ENCODE data around the gene SMYD3. TPM values are rescaled to one million over a fixed set of nuclear protein-coding genes. Genes with fewer than 3 reads are reported as not detected.

The SMYD3 gene
- total RNA-seq, 1 experiment from 2014 or later = 29.6 TPM

DNA sequence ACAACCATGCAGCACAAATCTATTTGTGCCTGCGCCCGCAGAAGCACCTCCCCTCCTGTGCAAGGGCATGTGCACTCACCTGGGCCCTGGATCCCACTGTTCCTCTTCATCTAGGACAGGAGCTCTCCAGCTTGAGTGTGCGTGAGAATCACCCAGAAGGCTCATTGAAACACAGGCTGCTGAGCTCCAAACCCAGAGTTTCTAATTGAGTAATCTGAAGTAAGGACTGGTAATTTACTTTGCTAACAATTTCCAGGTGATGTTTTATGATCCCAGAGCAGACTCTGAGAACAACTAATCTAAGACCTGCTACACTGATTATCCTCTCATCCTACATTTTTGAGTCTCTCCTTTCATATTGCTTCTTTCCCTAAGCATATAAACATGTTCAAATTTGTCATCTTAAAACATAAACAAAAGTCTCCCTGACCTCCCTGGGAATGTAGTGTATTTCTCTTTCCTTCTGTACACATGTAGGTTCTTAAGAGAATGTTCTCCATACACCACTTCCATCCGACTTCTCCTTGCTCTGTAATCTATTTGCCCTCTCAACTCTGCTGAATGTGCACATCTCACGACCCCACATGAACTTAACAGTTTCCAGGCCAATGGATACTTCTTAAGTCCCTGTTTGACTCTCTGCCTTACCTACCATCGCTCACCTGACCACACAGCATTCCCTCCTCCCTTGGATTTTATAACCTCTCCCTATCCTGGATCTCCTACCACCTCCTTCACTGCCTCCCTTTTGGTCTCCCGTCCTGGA, 522.5 kb downstream of the SMYD3 start:
- Histone ChIP-seq H3K4me2 (no peak overlapping the region), H3F3A (ENCODE audit: insufficient read depth, low read depth) (no peaks in the 10 kb centered on the region), H3K9me3 (ENCODE audit: insufficient read depth, low read depth) (no peaks in the 10 kb centered on the region), H3K27ac (no peak overlapping the region), H3K4me1 (replicated peaks; ENCODE audit: insufficient read depth) (peaks cover 13% of the 10 kb centered on the region), H3K4me3 (no peak overlapping the region), H3K79me2 (ENCODE audit: low read depth) (no peaks in the 10 kb centered on the region), H2AFZ (no peak overlapping the region), H3K9me2 (ENCODE audit: insufficient read depth) (no peaks in the 10 kb centered on the region), H3K27me3 (ENCODE audit: insufficient read depth, low read depth) (no peaks in the 10 kb centered on the region), H4K20me1 (ENCODE audit: insufficient read depth) (no peaks in the 10 kb centered on the region), H3K36me3 (ENCODE audit: low read depth) (no peaks in the 10 kb centered on the region)
- CTCF ChIA-PET = no interaction called here
- POLR2A ChIA-PET (ENCODE audit: unreplicated experiment) = no interaction called here
- intact Hi-C loops (cut with micrococcal nuclease; ENCODE audit: unreplicated experiment) = no loop called here
- TF ChIP-seq CTCF (conservative IDR thresholded peaks at IDR 0.05) (no peak), EZH2 (IDR thresholded peaks at IDR 0.05; ENCODE audit: low read depth) (no peak)
- DNase-seq = no peak
- BruUV-seq (replicated peaks) = no TSS peak

- intact Hi-C loops (cut with micrococcal nuclease; ENCODE audit: unreplicated experiment) = no loop called here
- H3K4me3 ChIP-seq = no peak overlapping the region
- no peak for DNase-seq
- TF ChIP-seq EZH2 (IDR thresholded peaks at IDR 0.05; ENCODE audit: low read depth) (no peak), CTCF (conservative IDR thresholded peaks at IDR 0.05) (no peak)
- no TSS peak for BruUV-seq (replicated peaks)
- H3F3A ChIP-seq (ENCODE audit: insufficient read depth, low read depth) = no peaks in the 10 kb centered on the region
- H3K9me3 ChIP-seq (ENCODE audit: insufficient read depth, low read depth) = no peaks in the 10 kb centered on the region
- H2AFZ ChIP-seq = no peak overlapping the region
- H3K4me1 ChIP-seq (replicated peaks; ENCODE audit: insufficient read depth) = peaks cover 13% of the 10 kb centered on the region
- no peaks in the 10 kb centered on the region for H3K36me3 ChIP-seq (ENCODE audit: low read depth)
- H3K27me3 ChIP-seq (ENCODE audit: insufficient read depth, low read depth) = no peaks in the 10 kb centered on the region
- no peak overlapping the region for H3K27ac ChIP-seq
- CTCF ChIA-PET = no interaction called here
- no peak overlapping the region for H3K4me2 ChIP-seq
- H3K9me2 ChIP-seq (ENCODE audit: insufficient read depth) = no peaks in the 10 kb centered on the region
- POLR2A ChIA-PET (ENCODE audit: unreplicated experiment) = no interaction called here
- no peaks in the 10 kb centered on the region for H3K79me2 ChIP-seq (ENCODE audit: low read depth)
- H4K20me1 ChIP-seq (ENCODE audit: insufficient read depth) = no peaks in the 10 kb centered on the region
These were observed 523.6 kb downstream of the SMYD3 start for GRCh38 chr1:245983294-245983967.

DNA sequence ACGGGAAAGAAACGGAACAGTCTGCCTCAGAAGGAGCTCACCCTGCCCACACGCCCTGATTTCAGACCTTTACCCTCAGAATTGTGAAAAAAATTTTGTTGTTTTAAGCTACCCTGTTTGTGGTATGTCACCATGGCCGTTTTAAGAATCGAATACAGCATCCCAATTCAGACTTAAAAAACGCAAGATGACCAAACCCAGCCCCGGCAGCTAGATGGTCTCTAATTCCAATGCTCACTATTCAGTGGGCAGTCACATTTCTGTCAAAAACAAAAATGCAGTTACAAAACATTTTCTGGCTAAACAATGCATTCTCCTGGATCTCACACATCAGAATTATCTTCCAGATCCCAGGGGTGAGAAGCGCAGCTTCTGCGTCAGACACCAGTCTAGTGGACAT, 527.5 kb downstream of the SMYD3 start:
- Histone ChIP-seq H3K36me3 (ENCODE audit: low read depth) (no peaks in the 10 kb centered on the region), H3F3A (ENCODE audit: insufficient read depth, low read depth) (no peaks in the 10 kb centered on the region), H2AFZ (no peak overlapping the region), H3K9me3 (ENCODE audit: insufficient read depth, low read depth) (no peaks in the 10 kb centered on the region), H3K9me2 (ENCODE audit: insufficient read depth) (no peaks in the 10 kb centered on the region), H3K27me3 (ENCODE audit: insufficient read depth, low read depth) (no peaks in the 10 kb centered on the region), H4K20me1 (ENCODE audit: insufficient read depth) (no peaks in the 10 kb centered on the region), H3K27ac (no peak overlapping the region), H3K4me3 (no peak overlapping the region), H3K4me2 (no peak overlapping the region), H3K79me2 (ENCODE audit: low read depth) (no peaks in the 10 kb centered on the region), H3K4me1 (replicated peaks; ENCODE audit: insufficient read depth) (no peaks in the 10 kb centered on the region)
- DNase-seq = no peak
- ChIA-PET CTCF (no interaction called here), POLR2A (ENCODE audit: unreplicated experiment) (no interaction called here)
- intact Hi-C loops (cut with micrococcal nuclease; ENCODE audit: unreplicated experiment) = no loop called here
- BruUV-seq (replicated peaks) = no TSS peak
- no peak for TF ChIP-seq EZH2 (IDR thresholded peaks at IDR 0.05; ENCODE audit: low read depth)
